COR-L47 (cell line): ENCODE results near the gene MTERF1.

Experiments used
- DNase-seq: peaks from one replicate; lab custom pipeline; 2025; lab: John Stamatoyannopoulos, UW

MTERF1 gene

GRCh38 chr7:91832493-91833045 lies 47.9 kb downstream of the MTERF1 start:
- no peak for DNase-seq

GRCh38 chr7:91827169-91827568 lies 53.3 kb downstream of the MTERF1 start:
- DNase-seq = no peak

GRCh38 chr7:91826377-91826776 lies 54.1 kb downstream of the MTERF1 start:
- DNase-seq = no peak

- DNase-seq = no peak
Observed at GRCh38 chr7:91824201-91824600, 56.3 kb downstream of the MTERF1 start.
